Suprapubic skin (tissue), 3 donors: Measurements from ENCODE around the gene OGT.

ENCODE experiments used
- CTCF ChIP-seq, 2 donors: fragments of 200-600 bp in 1 of 2; fragments of 450-650 bp in 1 of 2; sonication (generic) in 1 of 2; IDR thresholded peaks; one replicate each; pipeline ENCODE4 v1.5.1; 2016 to 2019; ENCODE audit warnings: antibody characterized with exemption in 2 of 2, mild to moderate bottlenecking in 1 of 2, moderate library complexity in 1 of 2
- POLR2AphosphoS5 ChIP-seq, 3 donors: sonication (generic); formaldehyde crosslinking; IDR thresholded peaks; one replicate each; pipeline ENCODE4 v1.6.1; 2017; ENCODE audit warnings: antibody characterized with exemption in 3 of 3

GRCh38 chrX:71578253-71579135 is 45.6 kb downstream of the OGT start, which contains the start of gene GCNA:
- TF ChIP-seq CTCF (IDR thresholded peaks at IDR 0.05) = no peak
- no peak for TF ChIP-seq POLR2AphosphoS5 (IDR thresholded peaks at IDR 0.05)
